BLaER1 (cell line): ENCODE measurements around the gene SGMS2.

ENCODE experiments used
- H3K27ac ChIP-seq: shearing (Covaris generic); formaldehyde crosslinking; 2 replicates; pipeline ENCODE4 v1.8.1; 2022
- H3K27me3 ChIP-seq: shearing (Covaris generic); formaldehyde crosslinking; 2 replicates; pipeline ENCODE4 v1.8.1; 2022
- H3K36me3 ChIP-seq: shearing (Covaris generic); formaldehyde crosslinking; 2 replicates; pipeline ENCODE4 v1.8.1; 2022
- H3K4me1 ChIP-seq: shearing (Covaris generic); formaldehyde crosslinking; 2 replicates; pipeline ENCODE4 v1.8.1; 2022
- H3K4me2 ChIP-seq: shearing (Covaris generic); formaldehyde crosslinking; 2 replicates; pipeline ENCODE4 v1.8.1; 2022
- H3K4me3 ChIP-seq: shearing (Covaris generic); formaldehyde crosslinking; 2 replicates; pipeline ENCODE4 v1.8.1; 2022
- H3K9ac ChIP-seq: shearing (Covaris generic); formaldehyde crosslinking; 2 replicates; pipeline ENCODE4 v1.8.1; 2022
- H3K9me3 ChIP-seq: shearing (Covaris generic); formaldehyde crosslinking; 2 replicates; pipeline ENCODE4 v1.8.1; 2022
- H4K20me1 ChIP-seq: shearing (Covaris generic); formaldehyde crosslinking; 2 replicates; pipeline ENCODE4 v1.8.1; 2022
- Cebpa-rat ChIP-seq: shearing (Covaris generic); IDR thresholded peaks from 2 replicates; pipeline ENCODE4 v1.8.1; 2022

SGMS2 gene

DNA sequence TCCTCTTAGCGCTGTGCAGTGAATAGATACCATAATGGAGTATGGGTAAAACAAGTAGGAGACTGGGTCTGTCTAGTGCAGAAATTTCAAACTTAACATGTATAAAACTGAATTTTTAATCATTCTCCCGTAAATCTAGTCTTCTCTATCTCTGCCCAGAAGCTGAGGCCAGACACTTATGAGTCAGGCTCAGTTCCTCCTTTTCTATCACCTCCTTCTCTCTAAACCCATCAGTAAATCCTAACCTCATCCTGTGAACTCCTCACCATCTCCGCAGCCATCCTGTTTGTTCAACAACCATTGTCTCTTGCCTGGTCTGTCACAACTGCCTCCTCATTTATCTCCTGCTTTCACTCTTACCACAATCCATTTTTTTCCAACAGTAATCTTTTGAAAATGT, 19.8 kb upstream of the SGMS2 start:
- Histone ChIP-seq H3K27ac (no peak overlapping the region), H4K20me1 (no peaks in the 10 kb centered on the region), H3K4me2 (no peak overlapping the region), H3K4me1 (no peaks in the 10 kb centered on the region), H3K9me3 (no peaks in the 10 kb centered on the region), H3K27me3 (no peaks in the 10 kb centered on the region), H3K4me3 (no peak overlapping the region), H3K36me3 (no peaks in the 10 kb centered on the region), H3K9ac (no peak overlapping the region)
- no peak for TF ChIP-seq Cebpa-rat

DNA sequence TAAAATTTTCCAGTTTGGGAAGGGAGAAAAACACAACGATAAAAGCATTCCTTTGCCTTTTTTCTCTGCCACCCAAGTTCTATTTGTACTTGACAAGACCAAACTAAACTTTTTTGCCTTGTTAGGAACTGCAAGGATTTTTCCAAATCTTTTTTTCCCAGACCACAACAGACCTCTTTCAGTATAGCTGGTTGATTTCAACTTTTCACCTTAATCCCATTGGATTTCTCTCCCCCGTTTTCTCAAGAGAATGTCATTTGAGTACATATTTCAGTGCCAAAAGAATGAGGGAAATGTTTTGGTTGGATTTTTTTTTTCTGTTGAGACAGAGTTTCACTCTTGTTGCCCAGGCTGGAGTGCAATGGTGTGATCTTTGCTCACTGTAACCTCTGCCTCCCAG, 18.5 kb upstream of the SGMS2 start:
- Histone ChIP-seq H3K9me3 (no peaks in the 10 kb centered on the region), H3K4me2 (no peak overlapping the region), H3K36me3 (no peaks in the 10 kb centered on the region), H3K27me3 (no peaks in the 10 kb centered on the region), H3K4me1 (no peaks in the 10 kb centered on the region), H3K4me3 (no peak overlapping the region), H3K9ac (no peak overlapping the region), H4K20me1 (no peaks in the 10 kb centered on the region), H3K27ac (no peak overlapping the region)
- TF ChIP-seq Cebpa-rat: no peak

GRCh38 chr4:107808572-107808971, 16.2 kb upstream of the SGMS2 start:
- no peak overlapping the region for H3K9ac ChIP-seq
- no peak for TF ChIP-seq Cebpa-rat
- no peaks in the 10 kb centered on the region for H3K27me3 ChIP-seq
- no peaks in the 10 kb centered on the region for H3K4me1 ChIP-seq
- H3K4me3 ChIP-seq: no peak overlapping the region
- no peaks in the 10 kb centered on the region for H3K36me3 ChIP-seq
- H3K9me3 ChIP-seq: no peaks in the 10 kb centered on the region
- no peaks in the 10 kb centered on the region for H4K20me1 ChIP-seq
- H3K4me2 ChIP-seq: no peak overlapping the region
- H3K27ac ChIP-seq: no peak overlapping the region

DNA sequence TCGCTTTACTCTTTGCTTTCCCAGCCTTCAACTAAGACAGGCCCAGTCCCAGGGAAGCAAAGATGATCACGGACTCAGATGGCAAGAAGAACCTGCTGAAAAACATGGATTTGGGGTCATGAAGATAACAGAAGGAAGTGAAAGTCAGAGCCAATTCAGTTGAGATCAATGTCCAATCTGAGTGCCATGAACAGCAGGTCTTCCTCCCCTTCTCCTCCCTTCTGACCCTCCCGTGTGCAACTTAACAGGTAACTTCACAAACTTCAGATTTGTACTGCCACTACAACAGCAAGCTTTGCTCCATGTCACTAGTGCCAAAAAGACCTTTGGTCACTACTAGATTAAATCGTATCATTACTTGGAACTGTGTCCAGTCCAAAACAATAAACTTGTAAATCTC, 15.5 kb upstream of the SGMS2 start:
- Histone ChIP-seq H3K9ac (no peak overlapping the region), H3K4me1 (no peaks in the 10 kb centered on the region), H3K36me3 (no peaks in the 10 kb centered on the region), H3K27ac (no peak overlapping the region), H3K4me2 (no peak overlapping the region), H3K9me3 (no peaks in the 10 kb centered on the region), H3K27me3 (no peaks in the 10 kb centered on the region), H3K4me3 (no peak overlapping the region), H4K20me1 (no peaks in the 10 kb centered on the region)
- TF ChIP-seq Cebpa-rat: no peak

- Histone ChIP-seq H3K9me3 (no peaks in the 10 kb centered on the region), H3K4me1 (no peaks in the 10 kb centered on the region), H3K4me2 (no peak overlapping the region), H3K27me3 (no peaks in the 10 kb centered on the region), H3K4me3 (no peak overlapping the region), H3K9ac (no peak overlapping the region), H3K27ac (no peak overlapping the region), H4K20me1 (no peaks in the 10 kb centered on the region), H3K36me3 (no peaks in the 10 kb centered on the region)
- TF ChIP-seq Cebpa-rat: no peak
Observed at GRCh38 chr4:107814758-107815157, 10.0 kb upstream of the SGMS2 start.

DNA sequence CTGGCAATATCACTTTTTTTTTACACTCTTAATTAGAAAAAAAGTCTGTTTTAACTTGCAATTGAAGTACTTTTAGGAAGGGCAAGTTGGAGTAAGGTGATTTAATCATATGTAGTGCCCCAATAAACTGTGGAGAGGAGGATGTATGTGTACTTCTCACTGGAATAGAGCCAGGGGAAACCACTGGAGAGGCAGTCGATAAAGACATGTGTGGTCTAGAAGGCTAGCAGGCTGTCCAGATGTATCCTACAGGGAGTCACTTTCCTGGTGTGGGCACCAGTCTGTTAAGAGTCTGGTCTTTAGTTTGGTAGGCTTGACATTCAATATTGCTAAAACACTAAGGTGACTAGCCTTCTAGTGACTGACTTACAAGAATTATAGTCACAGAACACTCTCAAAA, 9.6 kb upstream of the SGMS2 start:
- Histone ChIP-seq H3K4me1 (no peaks in the 10 kb centered on the region), H3K36me3 (no peaks in the 10 kb centered on the region), H3K9me3 (no peaks in the 10 kb centered on the region), H3K4me2 (no peak overlapping the region), H3K27me3 (no peaks in the 10 kb centered on the region), H4K20me1 (no peaks in the 10 kb centered on the region), H3K4me3 (no peak overlapping the region), H3K9ac (no peak overlapping the region), H3K27ac (no peak overlapping the region)
- no peak for TF ChIP-seq Cebpa-rat

DNA sequence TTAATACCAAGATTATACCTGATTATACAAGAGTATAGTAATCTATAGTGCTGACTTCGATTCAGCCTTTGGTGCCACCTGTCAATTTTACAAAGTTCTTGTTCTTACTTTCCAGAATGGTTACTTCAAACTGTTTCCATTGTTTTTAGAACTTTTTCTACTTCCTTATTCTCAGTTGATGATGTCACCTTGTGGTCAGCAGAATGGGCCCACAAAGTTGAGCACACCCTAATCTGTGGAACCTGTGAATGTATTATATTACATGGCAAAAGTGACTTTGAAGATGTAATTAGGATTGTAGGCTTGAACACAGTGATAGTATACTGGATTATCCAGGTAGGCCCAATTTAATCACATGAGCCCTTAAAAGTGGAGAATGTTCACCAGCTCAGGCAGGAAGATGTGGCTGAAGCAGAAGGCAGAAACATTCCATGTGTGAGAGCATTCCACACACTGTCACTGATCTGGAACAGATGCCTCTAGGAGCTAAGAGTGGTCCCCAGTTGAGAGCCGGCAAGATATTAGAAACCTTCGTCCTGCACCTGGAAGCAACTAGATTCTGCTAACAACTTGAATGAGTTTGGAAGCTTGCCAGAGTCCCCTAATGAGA, 6.3 kb upstream of the SGMS2 start:
- Histone ChIP-seq H4K20me1 (no peaks in the 10 kb centered on the region), H3K9ac (no peak overlapping the region), H3K4me3 (no peak overlapping the region), H3K36me3 (no peaks in the 10 kb centered on the region), H3K4me2 (no peak overlapping the region), H3K27me3 (no peaks in the 10 kb centered on the region), H3K9me3 (no peaks in the 10 kb centered on the region), H3K4me1 (no peaks in the 10 kb centered on the region), H3K27ac (no peak overlapping the region)
- TF ChIP-seq Cebpa-rat: no peak

GRCh38 chr4:107823870-107824349, 822 bp upstream of the SGMS2 start:
- Histone ChIP-seq H3K9ac (no peak overlapping the region), H3K27me3 (no peaks in the 10 kb centered on the region), H3K4me3 (no peak overlapping the region), H3K9me3 (peaks cover 21% of the 10 kb centered on the region), H3K27ac (no peak overlapping the region), H3K36me3 (no peaks in the 10 kb centered on the region), H4K20me1 (no peaks in the 10 kb centered on the region), H3K4me2 (no peak overlapping the region), H3K4me1 (no peaks in the 10 kb centered on the region)
- no peak for TF ChIP-seq Cebpa-rat

DNA sequence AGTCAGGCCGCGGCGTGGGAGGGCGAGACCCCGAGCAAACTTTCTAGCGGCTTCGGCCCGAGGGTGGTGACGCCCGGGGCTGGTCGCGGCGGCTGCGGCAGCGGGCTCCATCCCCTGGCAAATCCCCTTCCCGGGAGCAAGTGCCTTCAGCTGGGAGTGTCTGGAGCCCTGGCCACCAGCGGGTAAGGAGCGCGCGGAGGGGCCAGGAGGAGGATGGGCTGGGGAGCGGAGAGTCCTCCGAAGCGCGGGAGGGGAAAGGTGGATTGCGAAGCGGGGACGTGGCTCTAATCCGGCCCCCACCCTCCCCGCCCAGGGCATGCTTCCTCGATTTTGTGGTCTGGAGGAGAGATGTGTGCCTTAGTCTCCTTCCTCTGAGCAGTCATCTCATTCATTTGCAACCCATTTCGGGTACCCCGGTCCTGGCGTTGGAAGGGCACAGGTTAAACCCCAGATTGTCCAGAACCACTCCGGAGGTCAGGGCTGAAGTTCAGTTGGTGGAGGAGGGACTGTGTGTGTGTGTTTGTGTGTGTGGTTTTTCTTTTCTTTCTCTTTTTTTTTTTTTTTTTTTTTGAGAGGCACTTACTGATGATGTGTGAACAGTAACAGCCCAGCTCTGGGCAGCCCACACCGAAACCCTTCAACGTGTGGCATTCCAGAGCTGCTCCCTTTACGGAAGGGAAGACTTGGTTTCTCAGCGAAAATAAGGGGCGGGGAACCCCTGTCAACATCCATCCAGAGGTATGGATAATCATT, 516 bp downstream of the SGMS2 start:
- H3K27ac ChIP-seq: no peak overlapping the region
- no peak overlapping the region for H3K9ac ChIP-seq

DNA sequence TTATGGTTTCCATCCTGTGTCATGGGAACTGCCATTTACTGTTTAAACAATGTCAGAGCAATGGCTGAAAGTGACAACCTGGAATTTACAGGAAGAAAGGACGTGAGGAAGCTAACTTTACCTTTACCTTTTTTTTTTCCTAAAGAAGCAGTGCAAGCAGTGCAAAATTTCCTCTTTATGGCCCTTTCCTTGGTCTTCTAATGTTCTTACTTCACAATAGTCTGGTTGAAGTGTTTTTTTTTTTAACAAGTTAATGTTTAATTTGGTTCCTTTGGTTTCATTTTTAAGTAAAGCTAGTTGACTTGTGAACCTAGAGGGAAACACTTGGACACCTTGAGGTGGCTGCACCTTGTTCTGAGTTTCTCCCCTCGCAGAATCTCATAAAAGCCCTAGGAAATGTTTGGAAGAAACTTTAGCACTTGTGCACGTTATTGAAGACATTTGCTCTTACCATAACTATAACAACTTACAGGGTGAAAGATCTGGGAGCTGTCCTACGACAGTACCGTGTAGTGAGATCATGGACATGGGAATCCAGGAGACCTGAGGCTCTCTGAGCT, 1.8 kb downstream of the SGMS2 start:
- no peak overlapping the region for H3K4me3 ChIP-seq
- no peaks in the 10 kb centered on the region for H3K36me3 ChIP-seq
- H3K27me3 ChIP-seq: no peaks in the 10 kb centered on the region
- TF ChIP-seq Cebpa-rat: no peak
- H4K20me1 ChIP-seq: no peaks in the 10 kb centered on the region
- no peak overlapping the region for H3K27ac ChIP-seq
- H3K9ac ChIP-seq: no peak overlapping the region
- H3K4me1 ChIP-seq: no peaks in the 10 kb centered on the region
- H3K9me3 ChIP-seq: peaks cover 21% of the 10 kb centered on the region
- H3K4me2 ChIP-seq: no peak overlapping the region

More for the DNA sequence above, 516 bp downstream of the SGMS2 start:
- H3K4me1 ChIP-seq: no peaks in the 10 kb centered on the region
- H3K4me3 ChIP-seq: no peak overlapping the region
- no peaks in the 10 kb centered on the region for H3K36me3 ChIP-seq
- TF ChIP-seq Cebpa-rat: no peak
- no peaks in the 10 kb centered on the region for H4K20me1 ChIP-seq
- H3K27me3 ChIP-seq: no peaks in the 10 kb centered on the region
- peaks cover 21% of the 10 kb centered on the region for H3K9me3 ChIP-seq
- no peak overlapping the region for H3K4me2 ChIP-seq
